DMS 273 treated with DMSO at 0.1 percent for 48 hours (cell line): ENCODE measurements around the gene SEC14L5.
"Not testable (repeated sequence)": the region's sequence is repeated elsewhere in the genome, so short reads cannot be mapped to it uniquely, and the experiment has no call there.

Experiments
- DNase-seq: peaks from one replicate; lab custom pipeline; 2025; lab: John Stamatoyannopoulos, UW

Gene SEC14L5

DNA sequence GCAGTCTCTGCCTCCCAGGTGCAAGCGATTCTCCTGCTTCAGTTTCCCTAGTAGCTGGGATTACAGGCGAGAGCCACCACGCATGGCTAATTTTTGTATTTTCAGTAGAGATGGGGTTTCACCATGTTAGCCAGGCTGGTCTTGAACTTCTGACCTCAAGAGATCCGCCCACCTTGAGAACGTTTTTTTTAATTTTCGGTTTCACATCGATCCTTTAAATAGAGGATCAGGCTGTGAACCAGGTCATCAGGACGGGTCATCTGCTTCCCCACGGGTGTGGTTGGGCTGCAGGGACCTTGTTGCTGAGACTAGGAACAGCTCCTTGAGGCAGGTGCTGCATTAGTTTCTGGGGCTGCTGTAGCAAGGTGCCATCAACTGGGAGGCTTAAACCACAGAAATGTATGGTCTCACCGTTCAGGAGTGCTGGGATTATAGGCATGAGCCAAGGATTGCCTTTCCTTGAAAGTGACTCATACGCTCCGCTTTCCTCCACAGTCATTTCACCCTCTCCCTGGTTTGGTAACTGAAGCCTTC is 83.5 kb downstream of the SEC14L5 start:
- DNase-seq = no peak

DNA sequence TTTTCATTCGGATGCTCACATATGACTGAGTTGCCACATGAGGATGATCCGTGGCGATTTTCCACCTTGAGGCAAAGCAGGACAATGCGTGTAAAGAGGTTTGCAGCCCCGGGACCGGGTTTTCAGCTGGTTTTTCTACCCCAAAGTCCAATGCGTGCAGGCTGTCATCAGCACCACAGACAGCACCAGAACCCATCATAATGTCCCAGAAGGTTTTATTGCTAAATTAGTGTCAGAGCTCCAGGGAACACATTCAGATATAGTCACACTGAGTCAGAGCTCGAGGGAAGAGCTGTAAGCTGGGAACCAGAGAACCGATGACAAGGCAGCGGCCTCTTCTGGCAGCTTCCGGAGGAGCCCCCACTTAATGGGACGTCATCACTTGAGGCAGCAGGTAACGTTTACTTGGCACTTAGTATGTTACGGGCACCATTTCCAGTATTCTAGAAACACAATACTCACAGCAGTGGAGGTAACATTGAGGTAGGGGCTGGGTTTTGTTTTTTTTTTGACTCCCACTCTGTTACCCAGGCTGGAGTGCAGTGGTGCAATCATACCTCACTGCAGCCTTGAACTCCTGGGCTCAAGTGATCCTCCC is 84.5 kb downstream of the SEC14L5 start:
- DNase-seq = no peak

- DNase-seq = no peak
These were observed 85.9 kb downstream of the SEC14L5 start for GRCh38 chr16:5044011-5044540.

GRCh38 chr16:5044581-5044980 is 86.5 kb downstream of the SEC14L5 start:
- DNase-seq = not testable (repeated sequence)

- DNase-seq = no peak
These were observed 87.5 kb downstream of the SEC14L5 start for GRCh38 chr16:5045499-5046115.

DNA sequence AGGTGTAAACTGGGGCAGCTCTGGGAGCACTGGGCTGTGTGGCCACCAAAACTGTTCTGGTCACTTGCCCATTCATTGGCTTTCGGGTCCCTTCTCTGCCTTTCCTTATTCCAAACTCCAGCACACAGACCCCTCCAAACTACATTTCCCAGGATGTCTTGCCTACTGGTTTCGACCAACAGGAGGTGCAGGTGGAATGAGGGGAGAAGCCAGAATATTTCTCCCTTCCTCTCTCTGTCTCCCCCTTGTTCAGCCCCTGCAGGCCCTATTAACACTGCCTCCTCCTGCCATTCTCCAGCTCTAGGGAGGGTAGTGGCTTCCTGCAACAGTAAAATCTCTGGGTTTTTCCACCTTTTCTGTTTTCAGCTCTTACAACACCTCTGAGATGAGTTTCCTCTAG is 88.8 kb downstream of the SEC14L5 start:
- DNase-seq = no peak

GRCh38 chr16:5054876-5055865 is 97.0 kb downstream of the SEC14L5 start:
- DNase-seq = no peak

- DNase-seq = no peak
These were observed 98.2 kb downstream of the SEC14L5 start for GRCh38 chr16:5056352-5056751.

- no peak for DNase-seq
These were observed 100.3 kb downstream of the SEC14L5 start for GRCh38 chr16:5058476-5058875.

- DNase-seq = no peak
These were observed 101.4 kb downstream of the SEC14L5 start for GRCh38 chr16:5059386-5060072.

DNA sequence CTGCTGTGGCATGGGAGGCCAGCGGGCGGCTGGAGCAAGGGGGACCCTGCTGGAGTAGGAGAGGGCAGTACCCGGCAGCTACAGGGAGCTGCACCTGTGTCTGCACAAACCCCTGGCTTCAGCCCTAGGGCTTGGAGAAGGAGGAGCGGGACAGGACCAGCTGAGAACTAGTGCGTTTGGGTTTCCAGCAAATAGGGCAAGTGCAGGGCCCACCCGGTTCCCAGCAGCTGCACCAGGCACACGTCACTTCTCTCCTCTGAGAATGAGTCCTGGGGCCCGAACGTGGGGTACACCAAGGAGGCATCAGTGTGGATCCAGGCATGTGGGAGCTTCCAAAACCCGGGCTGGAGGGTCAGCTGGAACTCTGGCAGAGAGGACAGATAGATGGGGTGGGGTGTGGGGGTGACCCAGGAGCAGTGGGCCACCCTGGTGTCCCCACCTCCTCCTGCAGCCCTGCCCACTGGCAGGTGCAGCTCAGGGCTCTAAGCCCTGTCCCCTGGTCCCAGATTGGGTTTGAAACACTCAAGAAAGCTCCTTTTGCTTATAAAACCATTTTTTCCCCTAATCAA is 102.0 kb downstream of the SEC14L5 start:
- DNase-seq = no peak

DNA sequence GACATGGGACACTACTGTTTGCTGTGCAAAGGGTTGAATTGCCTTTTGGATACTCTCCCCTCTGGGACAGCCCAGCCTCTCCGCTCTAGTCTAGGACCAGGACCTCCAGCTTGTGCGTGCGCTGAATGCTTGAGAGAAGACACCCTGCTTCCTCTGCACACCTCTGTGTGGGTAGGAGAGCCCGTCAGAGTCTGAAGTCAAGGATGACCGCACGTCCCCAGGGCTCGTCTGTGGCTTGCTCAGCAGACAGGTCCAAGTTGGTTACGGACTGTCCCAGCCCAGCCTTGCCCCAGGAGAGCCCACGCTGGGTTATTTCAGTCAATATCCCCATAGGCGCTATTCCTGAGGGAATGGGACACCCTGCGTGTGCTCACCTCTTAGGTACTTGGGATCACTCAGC is 103.9 kb downstream of the SEC14L5 start:
- DNase-seq = no peak

DNA sequence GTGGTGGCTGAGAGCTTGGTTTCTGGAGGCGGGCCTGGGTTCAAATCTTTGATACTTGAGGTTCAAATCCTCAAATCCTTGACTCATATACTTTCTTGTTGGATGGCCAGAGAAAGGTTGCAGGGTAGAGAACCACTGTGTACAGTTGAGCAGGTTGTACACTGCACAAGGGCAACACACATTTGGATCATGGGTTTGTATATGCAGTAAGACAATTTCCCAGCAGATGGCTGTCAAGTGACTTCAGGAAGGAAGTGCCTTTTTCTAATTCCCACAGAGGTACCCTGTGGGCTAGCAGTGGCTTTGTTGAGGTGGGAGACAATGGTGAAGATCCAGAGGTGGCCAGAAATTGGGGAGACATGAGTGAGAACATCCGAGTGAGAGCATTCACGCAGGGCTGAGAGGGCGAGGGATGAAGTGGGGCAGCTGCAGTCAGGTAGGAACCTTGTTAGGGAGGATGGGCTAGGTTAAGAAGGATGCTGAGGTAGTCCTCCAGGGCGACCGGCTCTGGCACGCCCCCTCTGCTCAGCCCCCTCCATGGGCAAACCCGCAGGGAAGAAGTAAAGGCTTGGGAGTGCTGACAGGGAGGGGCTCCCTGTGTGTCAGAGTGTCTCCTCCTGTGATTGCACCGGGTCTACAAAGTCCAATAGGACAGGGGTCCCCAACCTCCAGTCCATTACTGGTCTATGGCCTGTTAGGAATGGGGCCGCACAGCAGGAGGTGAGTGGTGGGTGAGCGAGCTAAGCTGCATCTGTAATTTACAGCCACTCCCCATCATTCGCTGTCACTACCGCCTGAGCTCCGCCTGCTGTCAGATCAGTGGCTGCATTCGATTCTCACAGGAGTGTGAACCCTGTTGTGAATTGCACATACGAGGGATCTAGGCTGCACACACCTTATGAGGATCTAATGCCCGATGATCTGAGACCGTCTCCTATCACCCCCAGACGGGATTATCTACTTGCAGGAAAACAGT is 104.9 kb downstream of the SEC14L5 start:
- no peak for DNase-seq

DNA sequence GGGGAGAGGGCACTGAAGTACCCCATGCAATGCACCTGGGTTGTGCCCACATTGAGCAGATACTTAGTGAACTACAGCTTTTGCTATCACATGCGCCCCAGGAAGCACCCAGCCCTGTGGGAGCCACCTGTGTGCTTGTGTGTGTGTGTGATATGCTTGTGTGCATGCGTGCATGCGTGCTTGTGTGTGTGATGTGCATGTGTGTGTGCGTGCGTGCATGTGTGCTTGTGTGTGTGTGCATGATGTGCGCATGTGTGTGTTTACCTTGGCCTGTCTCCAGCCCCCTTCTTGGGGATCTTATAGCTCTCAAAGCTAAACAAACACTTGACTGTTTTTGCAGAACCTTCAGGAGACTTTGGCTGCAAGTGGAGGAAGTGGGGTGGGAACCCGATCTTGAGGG is 106.8 kb downstream of the SEC14L5 start:
- DNase-seq = no peak

DNA sequence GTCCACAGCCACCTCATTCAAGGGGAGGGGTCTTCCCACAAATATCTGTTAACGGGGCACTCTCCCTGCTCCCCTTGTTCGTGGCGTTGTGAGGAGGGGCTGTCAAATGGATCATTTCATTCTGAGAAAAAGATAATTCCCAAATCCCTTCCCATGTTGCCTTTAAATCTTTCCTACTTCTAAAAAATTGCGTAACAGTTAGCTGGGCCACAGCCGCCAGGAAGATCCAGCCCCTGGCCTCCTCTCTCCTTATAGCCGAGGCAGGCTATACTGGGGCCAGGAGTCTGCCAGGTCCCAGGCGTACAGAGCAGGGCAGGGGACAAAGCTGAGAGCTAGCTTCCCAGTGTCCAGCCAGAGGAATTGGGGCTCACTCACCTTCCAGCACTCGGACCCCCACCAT is 107.2 kb downstream of the SEC14L5 start:
- DNase-seq = no peak

DNA sequence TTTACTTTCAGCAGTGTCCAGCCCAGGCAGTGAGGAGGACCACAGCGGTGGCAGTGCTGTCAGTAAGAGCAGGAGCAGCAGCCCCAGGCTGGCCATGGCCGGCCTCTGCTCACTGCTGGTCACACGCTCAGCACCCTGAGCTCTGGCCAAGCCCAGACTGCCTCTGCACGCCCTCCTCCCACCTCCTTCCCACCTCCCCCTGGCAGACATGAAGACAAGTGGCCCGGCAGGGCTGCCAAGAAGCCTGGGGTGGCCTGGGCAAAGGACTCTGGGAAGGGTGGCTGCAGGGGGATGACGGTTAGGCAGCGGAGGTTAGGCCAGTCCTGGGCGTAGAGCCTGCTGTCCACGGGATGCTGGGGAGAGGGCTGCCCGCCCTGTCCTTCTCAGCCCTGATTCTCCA is 107.7 kb downstream of the SEC14L5 start, which contains the start of gene C16orf89:
Gene C16orf89, minus strand, starts transcription at position 144 of the 400 bp plus-strand sequence. Its CDS starts 48 bp downstream, at position 96.
- DNase-seq = no peak

- no peak for DNase-seq
These were observed 108.4 kb downstream of the SEC14L5 start for GRCh38 chr16:5066511-5066910.
